Measurements from ENCODE around the gene XPC.
A peak's percentile ranks its signal among the peaks of the same experiment; 100 is the strongest.

The XPC gene

GRCh38 chr3:14206548-14207177, 28.3 kb upstream of the XPC start:
- no peak for DNase-seq

- DNase-seq, result no peak
Measured at GRCh38 chr3:14204515-14205284, 26.3 kb upstream of the XPC start.

- peak; percentile 69 for DNase-seq
Measured at GRCh38 chr3:14203521-14204079, 25.2 kb upstream of the XPC start.

DNA sequence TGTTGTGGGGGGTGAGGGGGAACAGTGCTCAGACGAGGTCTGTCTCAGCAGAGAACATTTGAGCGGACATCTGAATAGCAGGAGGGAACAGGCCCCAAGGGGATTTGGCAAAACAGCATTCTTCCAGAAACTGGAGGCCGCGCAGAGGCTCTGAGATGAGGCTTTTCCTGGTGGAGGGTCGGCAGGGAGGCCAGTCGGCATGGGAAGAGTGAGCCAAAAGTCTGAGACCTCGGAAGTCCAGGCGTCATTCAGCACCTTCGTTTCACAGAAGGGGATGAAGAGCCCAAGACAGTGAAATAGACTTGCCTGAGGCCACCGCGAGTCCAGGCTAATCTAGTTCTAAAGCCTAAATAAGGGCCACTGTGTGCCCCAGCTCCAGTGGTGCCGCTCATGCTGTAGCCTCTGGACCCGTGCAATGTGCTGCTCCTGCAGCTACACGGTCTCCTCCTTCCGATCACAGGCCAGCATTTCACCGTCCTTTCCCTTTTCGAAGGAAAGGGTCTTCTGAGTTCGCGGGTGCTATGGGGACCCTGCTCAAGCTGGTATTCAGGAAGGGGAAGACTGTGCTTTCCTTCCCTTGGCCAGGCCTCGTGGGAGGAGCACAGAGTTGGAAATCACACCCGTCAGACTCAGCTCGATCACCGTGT, 24.6 kb upstream of the XPC start:
- no peak for DNase-seq

DNA sequence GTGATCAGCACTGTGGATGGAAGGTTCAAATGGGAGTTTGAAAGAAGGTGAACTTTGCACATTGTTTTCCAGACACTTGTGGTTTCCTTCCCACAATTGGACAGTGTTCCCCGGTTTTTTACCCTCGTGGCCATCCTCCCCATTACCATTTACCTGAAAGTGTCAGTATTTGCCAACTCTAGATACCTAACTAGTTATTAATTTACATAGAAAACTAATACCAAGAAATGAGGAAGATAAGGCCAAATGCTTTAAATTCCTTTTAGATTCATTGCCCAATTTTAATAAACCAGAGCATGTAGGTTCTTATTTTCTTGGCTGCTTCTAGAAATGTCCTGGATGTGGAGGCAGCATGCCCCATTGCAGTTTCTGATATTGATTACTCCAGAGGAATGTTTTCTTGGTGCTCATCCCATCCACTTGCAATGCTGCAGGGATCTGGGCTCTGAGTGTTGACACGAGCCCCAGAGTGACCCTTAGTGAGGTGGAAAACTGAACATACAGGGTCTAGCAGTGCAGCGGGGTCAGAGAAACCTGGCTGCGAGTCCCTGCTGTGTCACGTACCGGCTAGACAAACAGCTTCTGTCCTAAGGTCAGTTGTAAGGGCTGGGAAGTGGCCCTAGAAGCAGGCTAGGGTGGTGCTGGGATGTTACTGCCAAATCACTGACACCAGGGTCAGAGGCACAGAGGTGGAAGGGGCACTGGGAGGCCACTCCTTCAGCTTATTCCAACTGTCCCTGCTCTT, 23.7 kb upstream of the XPC start:
- DNase-seq, result no peak

GRCh38 chr3:14200841-14201240, 22.4 kb upstream of the XPC start:
- no peak for DNase-seq

GRCh38 chr3:14200276-14200675, 21.9 kb upstream of the XPC start:
- DNase-seq, result no peak

DNA sequence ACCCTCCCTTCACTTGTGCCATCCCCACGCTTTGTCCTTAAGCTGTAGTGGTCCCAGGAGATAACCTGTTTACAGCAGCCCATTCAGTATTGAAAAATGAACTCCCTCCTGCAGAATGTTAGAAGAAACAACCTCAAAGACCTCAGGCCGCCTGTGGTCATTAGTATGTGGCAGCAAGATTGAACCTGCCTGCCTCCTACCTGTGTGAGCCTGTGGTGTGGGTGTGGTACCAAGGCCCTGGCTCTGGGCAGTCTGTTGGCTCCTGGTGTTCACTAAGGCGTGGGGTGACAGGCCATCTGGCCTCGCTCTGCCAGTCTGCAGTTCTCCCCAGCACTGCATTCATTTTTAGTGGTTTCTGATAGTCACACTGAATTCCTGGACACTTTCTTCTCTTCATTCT, 21.2 kb upstream of the XPC start:
- no peak for DNase-seq

GRCh38 chr3:14194865-14195264, 16.5 kb upstream of the XPC start:
- no peak for DNase-seq

GRCh38 chr3:14188041-14188754, 9.8 kb upstream of the XPC start:
- DNase-seq, result no peak

DNA sequence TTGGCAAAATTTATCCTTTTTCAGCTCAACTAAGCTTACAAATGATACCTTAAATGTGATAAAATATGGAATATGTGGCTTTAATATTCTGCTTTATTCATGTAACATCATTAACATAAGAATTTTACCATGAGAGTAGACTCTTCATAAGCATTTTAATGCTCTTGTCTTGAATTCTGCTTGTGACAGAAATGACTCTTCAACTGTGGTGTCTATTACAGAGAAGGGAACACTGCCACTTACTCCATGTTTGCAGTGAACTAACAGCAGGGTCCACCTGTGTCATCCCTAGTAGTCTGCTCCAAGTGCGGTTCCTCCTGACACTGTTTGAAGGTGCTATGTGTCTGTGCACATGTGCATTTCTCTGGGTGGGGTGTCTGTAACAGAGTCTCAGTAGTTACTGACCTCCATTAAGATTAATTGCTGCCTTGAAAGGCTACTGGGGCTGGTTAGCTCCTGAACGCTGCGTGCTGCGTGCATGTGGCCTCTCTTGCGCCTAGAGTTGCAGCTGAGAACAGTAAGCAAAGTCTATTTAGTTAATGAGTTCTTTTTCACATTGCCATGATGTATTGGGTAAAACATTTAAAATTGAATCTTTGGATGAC, 8.6 kb upstream of the XPC start:
- no peak for DNase-seq

- DNase-seq, result no peak
Measured at GRCh38 chr3:14183015-14183577, 4.7 kb upstream of the XPC start.

DNA sequence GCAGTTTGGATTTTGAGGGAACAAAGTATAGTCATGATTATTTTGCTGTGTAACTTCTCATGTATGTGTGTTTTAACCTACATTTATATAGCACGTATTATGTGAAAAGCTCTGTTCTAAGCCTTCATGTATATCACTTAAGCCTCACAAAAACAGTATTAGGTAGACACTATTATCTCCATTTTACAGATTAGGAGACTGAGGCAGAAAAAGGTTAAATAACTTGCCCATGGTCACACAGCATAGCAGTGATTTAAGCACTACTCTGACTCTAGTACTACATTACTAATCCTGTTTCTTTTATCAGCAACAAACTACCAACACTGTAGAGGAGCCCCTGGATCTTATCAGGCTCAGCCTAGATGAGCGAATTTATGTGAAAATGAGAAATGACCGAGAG, 2.9 kb upstream of the XPC start:
- no peak for DNase-seq

DNA sequence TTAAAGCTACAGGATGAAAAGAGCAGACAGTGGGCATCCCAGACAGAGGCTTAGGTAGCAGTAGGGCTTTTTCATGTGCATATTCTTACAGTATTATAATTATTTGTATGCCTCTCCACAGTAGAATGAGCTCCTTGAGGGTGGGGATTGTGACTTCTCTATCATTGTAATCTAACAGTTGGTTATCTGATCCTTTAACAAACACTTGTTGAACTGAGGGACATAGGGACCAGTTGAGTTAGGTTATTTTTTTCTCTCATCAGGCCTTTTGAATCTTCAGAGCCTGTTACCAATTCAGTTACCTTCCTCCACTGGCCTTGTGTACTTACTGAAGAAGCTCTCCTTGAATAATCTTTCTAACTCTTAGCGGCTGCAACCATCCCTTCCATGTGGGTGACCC, 1.4 kb upstream of the XPC start:
- DNase-seq, result no peak

DNA sequence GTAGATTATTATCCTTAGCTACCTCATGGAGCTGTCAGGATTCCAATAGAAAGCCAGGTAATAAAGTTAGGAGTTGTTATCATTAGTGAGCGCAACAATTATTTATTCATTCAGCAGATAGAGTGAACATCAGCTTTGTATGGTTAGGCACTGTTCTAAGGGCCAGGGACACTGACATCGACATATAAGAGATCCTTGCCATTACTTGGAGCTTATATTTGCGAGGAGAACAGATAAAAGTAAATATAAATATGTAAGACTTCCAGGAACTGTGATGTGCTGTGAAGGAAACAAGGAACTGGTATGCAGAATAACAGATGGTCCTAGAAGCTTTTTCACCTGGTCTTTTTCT, 689 bp upstream of the XPC start:
- no peak for DNase-seq

GRCh38 chr3:14177580-14178246, 688 bp downstream of the XPC start:
- no peak for DNase-seq

DNA sequence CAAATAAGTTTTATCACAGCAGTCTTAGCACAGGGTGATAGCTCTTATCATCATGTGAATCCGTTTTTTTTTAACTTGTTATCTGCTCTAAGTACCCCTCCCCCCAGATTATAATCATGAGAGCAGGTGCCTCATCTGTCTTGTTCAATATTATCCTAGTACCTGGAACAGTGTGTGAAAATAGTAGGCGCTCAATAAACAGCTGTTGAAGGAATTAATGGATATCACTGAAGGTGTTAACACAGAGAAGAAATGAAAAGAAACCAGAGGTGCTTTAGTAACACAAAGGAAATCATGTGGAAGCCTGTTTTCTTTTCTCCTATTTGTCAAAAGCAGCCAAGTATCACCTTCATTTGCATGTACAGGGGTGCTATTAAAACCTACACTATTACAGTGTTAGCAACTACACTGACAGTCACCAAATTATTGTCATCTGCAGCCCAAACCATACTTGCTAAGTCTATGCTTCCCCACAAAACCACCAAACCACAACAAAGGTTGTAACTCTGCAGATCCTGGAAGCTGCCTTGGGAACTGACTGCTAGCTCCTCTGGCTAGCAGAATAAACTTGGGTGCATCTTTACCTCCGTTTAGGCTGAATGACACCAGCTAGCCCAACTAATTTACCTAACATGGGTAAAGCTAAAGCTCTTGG, 2.9 kb downstream of the XPC start:
- DNase-seq, result no peak

DNA sequence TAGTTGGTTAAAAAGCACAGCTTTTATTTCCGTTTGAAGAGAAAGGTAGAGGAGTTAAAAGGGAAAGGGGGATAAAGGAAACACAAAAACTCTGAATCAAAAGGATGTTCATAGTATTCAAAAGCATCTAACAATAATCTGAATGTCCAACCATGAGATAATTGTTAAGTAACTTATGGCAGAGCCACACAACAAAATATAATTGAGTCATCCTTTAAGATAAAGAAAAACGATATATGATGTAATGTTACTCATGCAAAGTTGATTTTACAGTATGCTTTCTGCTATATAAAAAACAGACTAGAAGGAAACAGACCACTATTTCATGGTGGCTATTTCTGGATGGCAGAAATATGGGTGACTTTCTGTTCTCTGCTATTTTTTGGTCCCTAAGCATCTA, 3.9 kb downstream of the XPC start:
- DNase-seq, result no peak

- no peak for DNase-seq
Measured at GRCh38 chr3:14172496-14172895, 5.9 kb downstream of the XPC start.

DNA sequence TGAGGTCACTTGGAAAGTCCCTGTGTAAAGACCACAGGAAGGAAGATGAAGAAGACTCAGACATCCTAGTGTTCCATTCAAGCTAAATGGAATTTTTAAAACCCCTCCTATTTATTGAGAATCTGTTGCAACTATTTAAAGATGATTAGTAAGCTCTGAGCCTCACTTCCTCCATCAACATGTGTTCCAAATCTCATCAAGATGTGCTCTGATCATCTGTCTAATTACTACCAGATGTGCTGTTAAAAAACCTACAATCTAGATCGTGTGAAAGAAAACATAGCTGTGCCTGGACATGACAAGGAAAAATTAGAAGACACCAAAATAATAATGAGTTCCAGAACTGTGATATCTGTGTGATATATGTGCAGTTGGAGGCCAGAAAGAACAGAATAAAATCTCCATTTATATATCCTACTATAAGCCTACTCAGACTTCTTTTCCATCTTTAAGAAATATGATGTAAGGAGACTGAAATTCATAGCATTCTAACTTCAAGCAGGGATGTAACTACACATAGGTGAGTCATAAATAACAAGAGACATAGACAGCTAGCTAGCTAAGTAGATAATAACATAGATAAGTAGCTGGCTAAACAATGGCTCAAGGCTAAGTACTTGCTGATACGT, 7.8 kb downstream of the XPC start:
- DNase-seq, result no peak

Measured in left hindlimb (tissue), 1 donor.